NCI-H1436 (cell line): Measurements from ENCODE around the gene PRR29.
"Not testable (repeated sequence)": the region's sequence is repeated elsewhere in the genome, so short reads cannot be mapped to it uniquely, and the experiment has no call there.

Experiments used
- DNase-seq: peaks from one replicate; lab custom pipeline; 2025; lab: John Stamatoyannopoulos, UW

PRR29 gene

DNA sequence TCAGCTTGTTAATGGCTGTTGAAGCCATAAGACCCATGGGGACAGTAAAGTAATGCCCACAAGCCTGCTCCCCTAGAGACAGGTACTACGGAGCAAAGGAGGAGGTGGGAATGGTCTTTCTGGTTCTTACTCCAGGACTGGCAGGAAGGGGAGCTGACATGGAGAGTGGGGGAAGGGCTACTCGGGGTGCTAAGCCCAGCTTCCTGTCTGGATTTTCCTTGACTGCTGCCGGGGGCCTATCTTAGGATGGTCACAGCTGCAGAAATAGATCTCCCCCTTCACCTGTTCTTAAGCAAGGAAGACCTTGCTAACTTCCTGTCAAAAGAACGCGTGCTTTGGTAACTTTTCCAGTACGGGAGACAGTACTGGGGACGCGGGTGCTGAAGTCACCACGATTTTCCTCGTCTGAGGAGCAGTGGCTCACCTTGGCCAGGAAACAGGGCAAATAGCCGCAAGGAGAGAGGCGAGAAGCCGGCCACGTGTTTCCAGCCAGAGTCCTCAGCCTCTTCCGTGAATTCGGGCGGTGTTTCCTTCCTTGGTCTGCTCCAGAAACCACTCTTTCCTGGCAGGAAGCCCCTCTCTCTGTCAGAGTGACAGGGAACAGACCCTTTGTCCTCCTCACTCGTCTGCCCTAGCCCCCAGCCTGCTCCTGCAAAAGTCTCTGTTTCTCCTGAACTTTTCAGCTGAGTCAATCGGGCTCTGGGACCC is 656 bp upstream of the PRR29 start:
- no peak for DNase-seq

DNA sequence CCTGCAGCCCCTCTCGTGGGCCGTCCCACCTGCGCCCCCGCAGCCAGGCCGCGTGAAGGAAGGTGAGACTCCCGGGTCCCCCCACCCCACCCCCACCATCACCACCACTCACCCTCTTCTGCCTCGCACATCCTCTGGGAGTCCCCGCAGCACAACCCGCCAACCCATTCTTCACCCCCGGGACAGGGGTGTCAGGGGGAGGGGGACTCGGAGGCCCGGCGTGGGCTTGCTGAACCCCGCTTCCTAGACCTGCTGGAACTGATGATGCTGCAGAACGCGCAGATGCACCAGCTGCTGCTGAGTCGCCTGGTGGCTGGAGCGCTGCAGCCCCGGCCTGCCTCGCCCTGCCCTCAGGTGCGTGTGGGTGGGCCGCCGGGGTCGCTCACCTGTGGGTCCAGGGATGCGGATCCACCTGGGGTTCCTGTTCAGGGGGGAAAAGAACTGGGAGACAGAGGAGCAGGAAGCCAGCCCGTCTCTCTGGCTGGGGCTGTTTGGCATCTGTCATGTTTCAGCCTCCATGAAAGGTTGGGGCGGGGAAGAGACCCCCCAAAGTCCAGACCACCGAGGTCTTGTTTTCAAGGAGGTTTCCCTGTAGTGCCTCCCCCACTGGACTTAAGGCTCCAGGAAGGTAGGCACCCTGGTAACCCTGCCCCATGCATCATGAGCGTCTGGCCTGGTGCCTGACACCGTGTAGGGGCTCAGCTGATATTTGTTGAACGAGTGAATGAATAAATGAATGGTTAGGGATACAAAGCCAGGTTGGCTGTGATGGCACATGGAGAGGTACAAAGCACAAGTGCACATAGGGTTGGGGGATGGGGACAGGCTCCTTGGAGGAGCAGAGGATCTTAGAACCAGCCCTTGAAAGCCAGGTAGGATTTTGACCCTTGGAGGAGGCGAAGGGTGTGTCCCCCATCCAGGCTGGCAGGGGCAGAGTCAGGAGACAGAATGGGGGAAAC is 849 bp downstream of the PRR29 start:
- no peak for DNase-seq

DNA sequence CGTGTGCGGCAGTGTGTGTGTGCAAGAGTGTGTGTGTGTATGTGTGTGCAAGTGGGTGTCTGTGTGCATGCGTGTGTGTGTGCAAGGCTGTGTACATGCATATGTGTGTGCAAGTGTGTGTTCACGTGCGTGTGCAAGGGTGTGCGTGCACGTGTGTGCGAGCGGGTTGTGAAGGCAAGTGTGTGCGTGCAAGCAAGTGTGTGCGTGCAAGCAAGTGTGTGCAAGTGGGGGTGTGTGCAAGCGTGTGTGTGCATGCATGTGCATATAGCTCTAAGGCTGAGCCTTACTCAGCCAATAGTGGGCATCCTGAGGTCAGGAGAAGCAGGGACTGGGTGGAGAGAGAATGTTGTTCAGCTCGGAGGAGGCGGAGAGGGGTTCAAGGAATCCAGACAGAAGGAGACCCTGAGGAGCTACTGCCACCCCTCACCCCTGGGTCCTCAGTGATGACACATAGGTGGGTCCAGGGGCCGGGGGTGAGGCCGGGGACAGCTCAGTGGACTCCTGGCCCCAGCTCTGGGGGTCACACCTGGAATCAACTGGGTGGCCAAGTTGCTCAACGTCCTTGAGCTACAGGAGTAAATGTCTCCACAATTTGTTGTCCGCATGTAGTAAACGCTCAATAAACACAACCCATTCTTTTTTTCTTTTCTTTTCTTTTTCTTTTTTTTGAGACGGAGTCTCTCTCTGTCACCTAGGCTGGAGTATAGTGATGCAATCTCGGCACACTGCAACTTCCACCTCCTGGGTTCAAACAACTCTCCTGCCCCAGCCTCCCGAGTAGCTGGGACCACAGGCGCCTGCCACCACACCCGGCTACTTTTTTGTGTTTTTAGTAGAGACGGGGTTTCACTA is 1.8 kb downstream of the PRR29 start:
- DNase-seq, result no peak

DNA sequence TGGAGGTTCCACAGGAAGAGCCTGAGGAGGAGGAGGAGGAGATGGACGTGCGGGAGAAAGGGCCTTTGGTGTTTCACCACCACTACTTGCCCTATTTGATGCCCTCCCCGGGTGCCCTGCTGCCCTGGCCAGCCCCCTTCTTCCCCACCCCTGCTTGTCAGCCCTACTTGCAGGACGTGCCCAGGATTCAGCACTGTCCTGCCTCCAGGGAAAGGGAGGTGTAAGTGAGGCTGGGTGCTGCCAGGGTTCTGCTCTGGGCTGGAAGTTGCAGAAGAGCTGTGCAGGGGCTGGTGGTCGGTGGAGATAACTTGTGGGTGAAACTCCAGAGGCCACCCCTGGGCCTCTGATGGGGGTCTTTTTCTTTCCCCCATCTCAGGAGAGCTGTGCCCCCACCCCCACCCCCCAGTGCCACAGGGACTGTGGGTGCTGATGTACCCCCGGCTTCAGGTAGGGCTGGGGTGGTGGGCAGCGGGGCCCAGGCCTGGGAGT is 3.0 kb downstream of the PRR29 start:
- DNase-seq, result no peak

DNA sequence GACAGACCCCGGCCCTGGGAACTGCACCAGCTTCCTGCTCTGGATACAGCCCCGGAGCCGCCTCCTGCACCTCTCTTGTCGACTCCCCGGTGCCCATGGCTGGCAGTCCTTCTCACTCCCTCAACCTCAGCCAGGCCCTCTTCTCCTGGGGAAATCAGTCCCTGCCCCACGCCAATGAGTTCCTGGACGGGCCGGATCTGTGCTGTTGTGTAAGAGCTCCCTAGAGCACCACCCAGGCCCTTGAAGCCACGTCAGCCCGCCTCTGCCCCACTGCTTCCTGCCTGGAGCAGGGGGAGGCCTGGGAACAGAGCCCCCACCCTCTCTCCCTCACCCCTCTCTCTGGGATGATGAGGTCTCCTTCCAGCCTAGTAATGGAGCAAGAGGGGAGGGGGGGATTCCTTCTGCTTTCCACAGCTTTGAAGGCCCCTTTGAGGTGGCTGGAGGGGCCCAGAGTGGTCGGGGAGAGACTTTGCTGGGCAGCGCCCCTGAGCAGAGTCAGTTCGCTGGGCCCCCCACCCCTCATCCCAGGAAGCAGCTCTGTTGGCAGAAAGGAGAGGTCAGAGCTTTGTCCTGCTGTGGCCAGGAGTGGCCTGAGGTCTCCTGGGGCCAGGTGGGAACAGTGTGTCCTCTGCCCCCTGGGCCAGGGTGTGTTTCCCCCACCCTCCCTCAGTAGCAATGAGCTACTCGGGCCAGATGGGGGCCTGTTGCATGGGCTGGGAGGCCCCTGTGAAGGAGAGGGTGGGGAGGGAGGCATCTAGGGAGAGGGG is 3.8 kb downstream of the PRR29 start:
- DNase-seq, result no peak

DNA sequence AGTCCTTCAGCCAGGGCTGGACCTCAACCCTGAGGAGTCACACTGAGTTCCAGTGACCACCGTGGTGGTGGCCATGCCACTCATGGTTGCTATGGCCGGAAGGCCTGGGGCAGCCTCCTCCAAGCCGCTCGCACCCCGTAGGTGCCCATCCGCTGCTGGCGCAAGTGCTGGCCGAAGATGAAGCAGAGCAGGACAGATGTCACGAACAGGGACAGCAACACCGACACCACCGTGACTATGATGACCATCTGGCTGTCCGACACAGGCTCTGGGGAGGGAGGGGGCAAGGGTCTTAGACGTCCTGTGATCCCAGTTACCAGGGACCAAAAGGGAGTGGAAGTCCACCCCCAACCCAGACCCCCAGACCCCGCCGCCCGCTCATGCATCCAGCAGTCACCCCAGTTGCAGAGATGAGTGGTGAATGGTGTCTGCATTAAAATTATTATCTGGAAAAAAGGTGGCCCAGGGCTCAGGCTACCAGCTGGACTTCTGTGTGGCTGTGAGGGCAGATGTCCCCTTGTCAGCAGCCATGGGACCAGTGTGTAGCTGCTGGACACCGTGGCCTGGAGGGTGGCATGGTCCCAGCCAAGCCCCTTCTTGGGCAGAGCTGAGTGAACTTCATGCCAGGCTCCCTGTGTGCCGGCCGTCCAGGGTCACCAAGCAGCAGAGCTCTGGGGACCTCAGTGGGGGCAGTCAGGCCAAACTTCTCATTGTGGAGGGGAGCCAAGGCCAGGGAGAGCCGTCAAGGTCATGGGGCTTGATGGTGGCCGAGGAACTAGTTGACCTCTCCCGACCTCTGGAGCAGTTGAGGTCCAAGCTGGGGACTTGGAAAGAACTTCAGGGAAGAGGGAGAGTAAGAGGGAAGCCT is 4.7 kb downstream of the PRR29 start:
- DNase-seq, result no peak

DNA sequence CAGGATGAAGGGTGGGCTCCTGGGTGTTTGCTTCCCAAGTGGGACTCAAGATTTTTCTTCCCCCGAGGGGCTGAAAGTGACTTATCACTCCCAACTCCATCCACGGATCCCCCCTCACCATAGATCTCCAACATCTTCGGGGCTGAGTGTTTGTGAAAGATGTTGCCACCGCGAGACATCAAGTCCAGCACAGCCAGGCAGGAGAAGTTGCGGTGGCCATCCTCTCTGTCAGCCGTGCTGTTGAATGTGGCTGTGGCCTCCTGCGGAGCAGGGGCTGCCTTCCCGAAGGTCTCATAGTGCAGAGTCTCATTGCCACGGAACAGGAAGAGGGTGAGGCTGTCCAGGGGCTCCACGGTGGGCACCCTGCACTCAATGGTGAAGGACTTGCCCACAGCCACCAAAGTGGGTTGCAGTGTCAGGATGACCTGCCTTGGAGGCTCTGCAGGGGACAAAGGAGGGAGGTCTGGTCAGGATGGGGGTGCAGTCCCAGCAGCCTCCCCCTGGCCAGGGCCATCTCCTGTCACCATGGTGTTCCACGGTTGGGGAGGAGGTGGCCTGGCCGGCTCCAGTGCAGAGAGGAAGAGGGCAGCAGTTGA is 5.5 kb downstream of the PRR29 start:
- DNase-seq, result no peak

DNA sequence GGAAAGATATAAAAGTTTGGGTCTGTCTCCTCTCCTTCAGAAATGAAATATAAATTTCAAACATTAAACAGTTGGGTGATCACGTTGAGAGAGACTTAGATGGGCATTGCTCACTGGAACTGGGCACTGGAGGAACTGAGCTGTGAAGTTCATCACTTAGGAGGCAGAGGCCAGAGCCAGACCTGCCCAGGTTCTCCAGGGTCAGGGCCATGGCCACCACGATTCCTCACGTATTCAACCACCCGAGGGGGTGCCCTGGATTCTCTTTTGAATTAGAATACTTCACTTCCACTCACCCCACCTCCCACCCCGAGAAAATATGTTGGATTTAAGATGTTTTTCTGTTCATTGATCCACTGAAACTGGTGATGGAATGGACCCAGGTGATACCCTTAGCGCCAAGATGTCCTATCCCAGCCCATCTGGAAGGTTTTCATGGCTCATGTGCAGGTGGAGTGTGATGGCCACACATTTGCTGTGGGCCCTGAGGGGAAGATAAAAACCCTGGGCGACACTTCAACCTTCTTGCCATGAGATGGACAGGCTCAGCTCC is 6.1 kb downstream of the PRR29 start:
- no peak for DNase-seq

DNA sequence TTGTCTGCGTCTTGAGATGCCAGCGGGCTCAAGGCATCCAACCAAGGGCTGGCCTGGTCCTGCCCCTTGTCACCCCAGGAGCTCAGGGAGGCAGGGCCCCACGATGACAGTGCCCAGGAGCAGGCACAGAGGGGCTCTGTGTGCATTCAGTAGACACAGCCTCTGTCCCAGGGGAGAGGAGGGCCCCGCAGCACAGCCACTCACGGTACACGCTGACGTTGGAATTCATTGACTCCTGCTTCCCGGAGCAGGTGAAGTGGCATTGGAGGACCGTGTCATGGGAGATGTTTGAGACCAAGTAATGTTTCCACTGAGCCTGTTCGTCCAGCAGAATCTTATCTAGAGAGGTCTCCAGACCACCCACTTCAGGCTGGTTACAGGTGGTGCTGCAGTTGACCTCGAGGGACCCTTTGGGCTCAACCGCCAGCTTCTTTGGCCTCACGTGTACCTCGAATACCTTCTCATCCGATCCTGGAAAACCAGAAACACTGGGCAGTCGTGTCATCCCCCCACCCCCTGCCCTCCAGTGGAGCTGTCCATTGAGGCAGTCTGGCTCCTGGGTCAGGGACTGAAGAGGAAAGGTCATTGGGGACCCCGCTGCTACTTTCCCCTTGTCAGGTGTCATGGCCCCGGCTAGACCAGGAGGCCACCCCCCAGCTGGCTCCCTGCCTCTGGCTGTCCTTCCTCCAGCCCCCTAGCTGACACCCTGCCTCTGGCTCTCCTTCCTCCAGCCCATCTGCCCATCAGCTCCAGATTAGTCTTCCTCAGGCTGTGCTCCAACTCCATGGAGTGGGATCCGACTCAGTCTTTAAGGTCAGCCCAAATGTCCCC is 7.0 kb downstream of the PRR29 start:
- DNase-seq, result no peak

DNA sequence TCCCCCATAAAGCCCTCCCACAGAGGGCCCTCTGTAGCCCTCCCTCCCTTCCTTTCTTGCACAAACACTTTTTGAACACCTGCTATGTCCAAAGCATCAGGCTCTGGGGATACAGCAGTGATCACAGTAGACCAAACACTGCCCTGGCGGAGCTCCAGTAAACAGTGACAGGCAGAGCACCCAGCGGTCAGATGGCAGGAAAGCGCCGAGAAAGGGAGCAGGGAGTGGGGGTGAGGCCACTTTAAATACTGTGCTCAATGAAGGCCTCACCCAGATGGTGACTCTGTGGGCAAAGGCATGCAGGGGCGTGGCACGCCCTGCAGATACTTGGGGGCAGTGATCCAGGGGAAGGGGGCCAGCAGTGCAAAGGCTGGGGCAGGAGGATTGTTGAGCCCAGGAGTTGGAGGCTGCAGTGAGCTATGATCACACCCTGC is 7.6 kb downstream of the PRR29 start:
- no peak for DNase-seq

DNA sequence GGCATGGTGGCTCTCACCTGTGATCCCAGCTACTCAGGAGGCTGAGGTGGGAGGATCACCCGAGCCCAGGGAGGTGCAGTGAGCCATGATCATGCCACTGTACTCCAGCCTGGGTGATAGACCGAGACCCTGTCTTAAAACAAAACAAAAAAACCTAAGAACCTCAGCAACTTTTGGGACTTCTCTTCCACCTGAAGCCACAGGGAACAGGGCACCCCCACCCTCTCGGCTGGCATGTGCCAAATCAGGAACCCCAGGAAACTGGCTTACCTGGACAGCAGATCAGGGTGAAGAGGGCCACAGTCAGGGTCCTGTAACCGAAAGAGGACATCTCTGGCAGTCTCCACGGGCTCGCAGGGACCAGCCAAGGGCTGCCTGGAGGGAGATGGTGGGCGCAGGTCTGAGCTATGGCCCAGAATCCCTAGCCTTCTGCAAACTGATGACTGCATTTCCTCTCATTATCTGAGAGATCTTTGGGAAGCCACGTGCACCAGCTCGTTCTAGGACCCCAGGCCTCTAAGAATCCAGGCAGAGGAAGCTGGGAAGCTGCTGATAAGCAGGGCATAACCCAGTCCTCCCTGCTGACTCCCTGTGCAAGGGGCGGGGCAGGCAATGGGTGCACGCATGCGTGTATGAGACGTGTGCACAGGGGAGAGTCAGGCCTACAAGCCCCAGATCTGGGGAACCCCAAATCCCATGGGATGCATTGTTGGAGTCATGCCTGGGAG is 8.4 kb downstream of the PRR29 start:
- no peak for DNase-seq

DNA sequence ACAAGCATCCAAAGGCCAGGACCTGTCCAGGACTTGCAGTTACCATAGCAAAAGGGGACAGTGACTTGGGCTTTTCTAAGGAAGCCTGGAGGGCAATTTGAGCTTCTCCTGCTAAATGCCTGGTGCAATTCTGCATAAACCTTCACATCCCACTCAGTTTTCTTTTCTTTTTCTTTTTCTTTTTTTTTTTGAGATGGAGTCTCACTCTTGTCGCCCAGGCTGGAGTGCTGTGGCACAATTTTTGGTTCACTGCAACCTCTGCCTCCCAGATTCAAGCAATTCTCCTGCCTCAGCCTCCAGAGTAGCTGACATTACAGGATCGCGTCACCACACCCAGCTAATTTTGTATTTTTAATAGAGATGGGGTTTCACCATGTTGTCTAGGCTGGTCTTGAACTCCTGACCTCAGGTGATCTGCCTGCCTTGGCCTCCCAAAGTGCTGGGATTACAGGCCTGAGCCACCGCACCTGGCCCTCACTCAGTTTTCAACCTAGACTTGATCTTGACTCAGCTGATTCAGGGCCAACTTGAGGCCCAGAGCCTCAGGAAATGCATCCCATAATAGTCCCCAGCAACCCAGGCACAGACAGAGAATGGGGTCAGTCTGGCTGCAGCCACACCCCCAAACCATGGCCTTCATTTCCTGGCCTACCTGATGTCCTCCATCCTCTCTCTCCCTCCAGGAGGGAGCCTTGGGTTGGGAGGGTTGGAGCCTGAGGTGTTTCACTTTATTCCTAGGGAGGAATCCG is 9.1 kb downstream of the PRR29 start:
- DNase-seq, result not testable (repeated sequence)

DNA sequence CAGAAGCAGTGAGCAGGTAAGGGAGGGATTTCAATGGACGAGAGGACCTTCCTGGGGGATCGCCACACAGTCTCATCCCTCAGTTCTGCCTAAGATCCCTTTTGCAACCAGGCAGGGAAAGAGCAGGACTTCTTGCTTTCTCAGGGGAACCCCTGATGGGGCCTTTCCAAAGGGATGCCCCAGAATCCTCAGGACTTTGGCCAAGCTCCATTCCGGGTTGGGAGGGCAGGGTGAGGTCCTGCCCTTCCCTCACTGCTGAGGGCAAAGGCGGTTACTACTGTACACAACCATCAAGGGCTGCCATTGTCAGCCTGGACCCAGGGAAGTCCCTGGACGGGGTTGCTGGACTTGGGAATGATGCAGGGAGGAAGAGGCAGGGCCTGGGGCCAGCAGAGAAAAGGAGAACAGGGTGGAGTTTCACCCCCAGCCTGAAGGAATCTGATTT is 9.7 kb downstream of the PRR29 start:
- no peak for DNase-seq

DNA sequence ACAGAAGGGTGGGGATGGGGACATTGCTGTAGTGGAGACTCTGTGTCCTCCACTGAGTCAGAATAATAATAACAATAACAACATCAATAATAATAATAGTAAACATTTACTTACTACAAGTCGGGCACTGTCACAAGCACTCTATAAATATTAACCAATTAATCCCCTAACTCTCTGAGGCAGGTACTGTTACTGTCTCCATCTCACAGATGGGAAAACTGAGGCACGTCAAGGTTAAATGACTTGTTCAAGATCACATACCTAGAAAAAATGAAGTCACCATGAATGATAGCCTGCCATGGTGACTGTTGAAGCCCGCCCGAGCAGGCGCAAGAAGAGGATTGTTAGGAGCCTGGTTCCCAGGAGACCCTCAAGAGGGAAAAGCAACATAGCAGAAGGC is 10.2 kb downstream of the PRR29 start:
- DNase-seq, result no peak

DNA sequence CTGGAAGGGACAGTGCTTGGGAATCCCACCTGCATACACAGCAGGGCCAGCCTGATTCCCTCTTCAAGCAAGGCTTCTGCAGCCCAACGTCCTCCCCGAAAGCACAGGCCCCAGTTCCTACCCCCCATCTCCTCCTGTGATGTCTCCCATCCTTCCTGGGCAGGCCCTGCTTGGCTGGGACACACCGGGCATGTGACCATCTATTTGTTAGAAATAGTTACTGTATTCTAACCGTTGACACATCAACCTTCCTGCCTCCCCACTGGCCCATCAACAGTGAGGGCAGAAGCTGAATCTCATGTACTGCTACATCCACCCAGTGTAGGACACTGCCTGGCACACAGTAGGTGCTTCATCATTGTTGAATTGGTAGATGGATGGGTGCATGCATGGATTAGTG is 10.7 kb downstream of the PRR29 start:
- no peak for DNase-seq

DNA sequence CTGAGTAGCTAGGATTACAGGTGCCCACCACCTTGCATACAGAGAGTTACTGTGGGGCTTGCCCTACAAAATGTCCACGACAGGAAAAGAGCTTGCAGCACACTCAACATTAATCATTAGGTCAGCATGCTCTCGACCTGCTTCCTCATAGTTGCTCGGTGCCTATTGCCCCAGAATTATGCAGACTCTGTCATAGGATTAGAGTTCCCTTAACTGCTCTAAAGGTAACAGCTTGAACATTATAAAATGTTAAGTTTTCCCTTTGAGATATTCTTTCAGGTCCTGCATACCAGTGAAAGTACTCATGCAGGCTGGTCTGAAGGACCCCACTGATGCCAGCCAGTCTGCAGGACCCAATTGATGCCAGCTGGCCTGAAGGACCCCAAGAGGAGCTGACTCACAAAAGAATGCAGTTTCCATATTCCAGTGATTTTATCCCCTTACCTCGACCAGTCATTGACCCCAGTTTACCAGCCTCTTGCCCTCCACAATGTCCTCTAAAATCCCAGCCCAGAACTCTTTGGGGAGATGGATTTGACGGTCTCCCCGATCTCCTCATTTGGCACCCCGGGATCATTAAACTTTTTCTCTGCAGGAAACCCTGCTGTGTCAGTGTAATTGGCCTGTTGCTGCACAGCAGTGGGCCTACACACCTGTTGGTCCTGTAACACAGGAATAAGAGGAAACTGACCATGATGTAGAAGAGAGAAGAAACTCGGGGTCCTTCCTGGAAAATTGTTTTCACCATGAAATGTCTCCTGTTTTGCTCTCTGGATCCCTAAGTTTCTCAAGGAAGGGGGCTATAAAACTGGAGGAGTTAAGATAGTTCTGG is 11.6 kb downstream of the PRR29 start:
- DNase-seq, result no peak
